B cell (primary cell): ENCODE results near the gene CFAP65. TPM values are rescaled to one million over a fixed set of nuclear protein-coding genes. Genes with fewer than 3 reads are reported as not detected.

Experiments
- ATAC-seq: fragments of 200-7000 bp; cut with Tn5 transposase; one replicate; pipeline ENCODE4 v1.10.0; 2021; ENCODE audit warnings: low read depth, mild to moderate bottlenecking, moderate number of reproducible peaks, moderate library complexity
- CTCF ChIA-PET: fragments of 350-600 bp; sonication (Branson Sonifier 250); formaldehyde crosslinking; loops from one replicate; lab custom pipeline; 2021; ENCODE audit warnings: antibody characterized with exemption, inconsistent platforms; lab: Charles Lee
- POLR2A ChIA-PET: fragments of 350-600 bp; sonication (Branson Sonifier 250); formaldehyde crosslinking; loops from one replicate; lab custom pipeline; 2021; ENCODE audit warnings: antibody characterized with exemption; lab: Charles Lee
- DNase-seq: peaks from one replicate; pipeline ENCODE4 v3.0.0; 2013
- H2AFZ ChIP-seq: 2 replicates; pipeline ENCODE4 v1.6.1; 2012; ENCODE audit warnings: mild to moderate bottlenecking, low read depth, low read length; ENCODE audit not compliant: insufficient read depth, poor library complexity, severe bottlenecking
- H3K27ac ChIP-seq, 2 donors: 1 replicate in 1 of 2; 2 replicates in 1 of 2; pipeline ENCODE4 v1.5.1; 2012 to 2013; ENCODE audit warnings: low read length in 2 of 2, mild to moderate bottlenecking in 2 of 2, moderate library complexity in 1 of 2
- H3K27me3 ChIP-seq, 4 experiments: fragments of 200-600 bp in 1 of 4; sonication (generic) in 1 of 4; replicated peaks in 1 of 4; 1 replicate in 2 of 4; 2 replicates in 2 of 4; pipeline versions ENCODE4 v1.6.1 to v1.7.0; 2013 to 2016; ENCODE audit warnings: low read length in 3 of 4, mild to moderate bottlenecking in 2 of 4, mixed read lengths in 1 of 4, moderate library complexity in 1 of 4; ENCODE audit not compliant: insufficient read depth in 4 of 4, control insufficient read depth in 3 of 4; ENCODE audit errors: control extremely low read depth in 1 of 4
- H3K36me3 ChIP-seq, 2 experiments: replicated peaks in 1 of 2; 1 replicate in 1 of 2; 2 replicates in 1 of 2; pipeline versions ENCODE4 v1.6.1 to v1.7.1; 2013; ENCODE audit warnings: low read length in 1 of 2; ENCODE audit not compliant: insufficient read depth in 2 of 2, control insufficient read depth in 1 of 2; ENCODE audit errors: control extremely low read depth in 1 of 2, extremely low read depth in 1 of 2
- H3K4me1 ChIP-seq, 2 donors: fragments of 200-600 bp in 1 of 2; sonication (generic) in 1 of 2; 1 replicate in 1 of 2; 2 replicates in 1 of 2; pipeline versions ENCODE4 v1.5.1 to v1.6.1; 2013 to 2017; ENCODE audit warnings: low read length in 2 of 2; ENCODE audit not compliant: control insufficient read depth in 2 of 2, insufficient read depth in 2 of 2
- H3K4me2 ChIP-seq: replicated peaks from 2 replicates; pipeline ENCODE3; 2012; ENCODE audit warnings: mild to moderate bottlenecking, low read depth, low read length; ENCODE audit not compliant: poor library complexity, severe bottlenecking
- H3K4me3 ChIP-seq, 5 experiments: fragments of 200-600 bp in 1 of 5; sonication (generic) in 1 of 5; 1 replicate in 3 of 5; 2 replicates in 2 of 5; pipeline versions ENCODE4 v1.5.1 to v1.7.0; 2011 to 2016; ENCODE audit warnings: low read length in 4 of 5, mild to moderate bottlenecking in 4 of 5, low read depth in 2 of 5, control low read depth in 1 of 5, moderate library complexity in 1 of 5; ENCODE audit not compliant: insufficient read depth in 1 of 5; ENCODE audit errors: control extremely low read depth in 1 of 5, extremely low read depth in 1 of 5
- H3K79me2 ChIP-seq: fragments of 200-600 bp; sonication (generic); one replicate; pipeline ENCODE4 v1.6.0; 2016; ENCODE audit warnings: low read length; ENCODE audit not compliant: control insufficient read depth, insufficient read depth
- H3K9ac ChIP-seq: fragments of 200-600 bp; sonication (generic); 2 replicates; pipeline ENCODE4 v1.6.1; 2017; ENCODE audit warnings: mild to moderate bottlenecking, low read length, moderate library complexity
- H3K9me3 ChIP-seq, 3 donors: one replicate each; pipeline versions ENCODE4 v1.6.1 to v1.7.1; 2013; ENCODE audit warnings: low read length in 2 of 3; ENCODE audit not compliant: control insufficient read depth in 2 of 3, insufficient read depth in 1 of 3; ENCODE audit errors: control extremely low read depth in 1 of 3
- H4K20me1 ChIP-seq: 2 replicates; pipeline ENCODE4 v1.6.0; 2012; ENCODE audit warnings: mild to moderate bottlenecking, low read length; ENCODE audit not compliant: insufficient read depth, control insufficient read depth, poor library complexity, severe bottlenecking
- H3K27ac Mint-ChIP-seq: one replicate; pipeline ENCODE4 v1.8.0; 2021; ENCODE audit warnings: mixed read lengths
- H3K27me3 Mint-ChIP-seq: one replicate; pipeline ENCODE4 v1.8.0; 2021; ENCODE audit warnings: mixed read lengths
- H3K4me1 Mint-ChIP-seq: one replicate; pipeline ENCODE4 v1.8.0; 2021; ENCODE audit warnings: mixed read lengths
- H3K4me3 Mint-ChIP-seq: one replicate; pipeline ENCODE4 v1.8.0; 2021; ENCODE audit warnings: mixed read lengths
- H3K9me3 Mint-ChIP-seq: one replicate; pipeline ENCODE4 v1.8.0; 2022; ENCODE audit warnings: mixed read lengths; ENCODE audit not compliant: insufficient read depth
- EZH2 ChIP-seq: IDR thresholded peaks from 2 replicates; pipeline ENCODE4 v1.6.1; 2012; ENCODE audit warnings: borderline replicate concordance, low read depth, mild to moderate bottlenecking, moderate library complexity, low read length; ENCODE audit not compliant: insufficient read depth, poor library complexity, severe bottlenecking
- WGBS: methylation state at CpG from one replicate; pipeline ENCODE4 v1.1.5; 2013; ENCODE audit warnings: missing lambda C conversion rate; ENCODE audit not compliant: insufficient coverage; 5-methylcytosine and 5-hydroxymethylcytosine counted together
- intact Hi-C: fragments of 100-400 bp; cut with micrococcal nuclease; formaldehyde crosslinking; loops from one replicate; pipeline ENCODE4 v1.10.0; 2022
- polyA plus RNA-seq: library from polyadenylated mRNA; depleted of rRNA; stranded (reverse); fragments of >200 nt; gene quantifications from 2 replicates; pipeline ENCODE4 v1.2.3, GENCODE V29; 2012
- total RNA-seq, 2 donors: library from RNA; stranded (reverse); fragments of 120-200 nt in 1 of 2; gene quantifications; 1 replicate in 1 of 2; 2 replicates in 1 of 2; pipeline versions ENCODE4 v1.2.3 to v1.2.4, GENCODE V29; 2013 to 2022
- TF ChIP-seq, protein P1 (sequence below): fragments of 200-600 bp; IDR thresholded peaks from one replicate; pipeline ENCODE4 v1.8.0; 2022; ENCODE audit warnings: antibody characterized with exemption, mild to moderate bottlenecking

CFAP65 gene
- total and polyA plus RNA-seq, 2 donors (not counting 1 experiment from before 2014, with no cell fraction given) = not detected

DNA sequence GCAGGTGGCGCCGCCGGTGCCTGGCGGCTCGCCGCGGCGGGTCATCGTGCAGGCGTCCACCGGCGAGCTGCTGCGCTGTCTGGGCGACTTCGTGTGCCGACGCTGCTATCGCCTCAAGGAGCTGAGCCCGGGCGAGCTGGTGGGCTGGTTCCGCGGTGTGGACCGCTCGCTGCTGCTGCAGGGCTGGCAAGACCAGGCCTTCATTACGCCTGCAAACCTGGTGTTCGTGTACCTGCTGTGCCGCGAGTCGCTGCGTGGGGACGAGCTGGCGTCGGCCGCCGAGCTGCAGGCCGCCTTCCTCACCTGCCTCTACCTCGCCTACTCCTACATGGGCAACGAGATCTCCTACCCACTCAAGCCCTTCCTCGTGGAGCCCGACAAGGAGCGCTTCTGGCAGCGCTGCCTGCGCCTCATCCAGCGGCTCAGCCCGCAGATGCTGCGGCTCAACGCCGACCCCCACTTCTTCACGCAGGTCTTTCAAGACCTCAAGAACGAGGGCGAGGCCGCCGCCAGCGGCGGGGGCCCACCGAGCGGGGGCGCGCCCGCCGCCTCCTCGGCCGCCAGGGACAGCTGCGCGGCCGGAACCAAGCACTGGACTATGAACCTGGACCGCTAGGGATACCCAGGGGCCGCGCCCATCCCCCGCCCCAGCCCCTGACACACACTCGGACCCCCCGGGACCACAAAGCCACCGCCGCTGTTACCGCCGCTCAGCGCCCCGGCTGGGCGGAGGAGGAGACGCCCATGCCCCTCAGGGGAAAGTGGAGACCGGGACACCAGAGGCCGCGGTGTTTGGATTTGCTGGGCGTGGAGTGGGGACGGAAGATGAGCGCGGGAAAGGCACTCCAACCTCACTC, 80.8 kb downstream of the CFAP65 start:
- peak overlapping the region in 1 of 5 experiments; percentile 24 for H3K4me3 ChIP-seq
- WGBS = 8% methylated on average over 85 of the region's 87 CpGs
- no peaks in the 10 kb centered on the region for H4K20me1 ChIP-seq
- peak; percentile 89 for TF ChIP-seq EZH2
- TF ChIP-seq, protein P1, sequence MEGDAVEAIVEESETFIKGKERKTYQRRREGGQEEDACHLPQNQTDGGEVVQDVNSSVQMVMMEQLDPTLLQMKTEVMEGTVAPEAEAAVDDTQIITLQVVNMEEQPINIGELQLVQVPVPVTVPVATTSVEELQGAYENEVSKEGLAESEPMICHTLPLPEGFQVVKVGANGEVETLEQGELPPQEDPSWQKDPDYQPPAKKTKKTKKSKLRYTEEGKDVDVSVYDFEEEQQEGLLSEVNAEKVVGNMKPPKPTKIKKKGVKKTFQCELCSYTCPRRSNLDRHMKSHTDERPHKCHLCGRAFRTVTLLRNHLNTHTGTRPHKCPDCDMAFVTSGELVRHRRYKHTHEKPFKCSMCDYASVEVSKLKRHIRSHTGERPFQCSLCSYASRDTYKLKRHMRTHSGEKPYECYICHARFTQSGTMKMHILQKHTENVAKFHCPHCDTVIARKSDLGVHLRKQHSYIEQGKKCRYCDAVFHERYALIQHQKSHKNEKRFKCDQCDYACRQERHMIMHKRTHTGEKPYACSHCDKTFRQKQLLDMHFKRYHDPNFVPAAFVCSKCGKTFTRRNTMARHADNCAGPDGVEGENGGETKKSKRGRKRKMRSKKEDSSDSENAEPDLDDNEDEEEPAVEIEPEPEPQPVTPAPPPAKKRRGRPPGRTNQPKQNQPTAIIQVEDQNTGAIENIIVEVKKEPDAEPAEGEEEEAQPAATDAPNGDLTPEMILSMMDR = no peak
- H3K27me3 Mint-ChIP-seq = peaks cover 71% of the 10 kb centered on the region
- H3K27me3 ChIP-seq = peaks cover 0 to 71% (median 44%) of the 10 kb centered on the region in 4 experiments
- H3K36me3 ChIP-seq = no peaks in the 10 kb centered on the region
- no peaks in the 10 kb centered on the region for H3K9me3 Mint-ChIP-seq
- peak overlapping the region; percentile 71 for H3K4me3 Mint-ChIP-seq
- DNase-seq (peak; percentile 51), ATAC-seq (no peak)
- H3K79me2 ChIP-seq = no peaks in the 10 kb centered on the region
- peak overlapping the region; percentile 35 for H3K9ac ChIP-seq
- H3K4me1 ChIP-seq = peaks cover 24 to 39% of the 10 kb centered on the region in 2 donors
- peak overlapping the region; percentile 94 for H3K4me2 ChIP-seq
- ChIA-PET CTCF (interaction anchor here (0.6 to 1.8 kb wide), 6 partner anchors 20 to 113 kb away, joined by 3 to 6 read pairs (median 4); no protein-coding TSS in a partner anchor), POLR2A (no interaction called here)
- H2AFZ ChIP-seq = peak overlapping the region; percentile 33
- H3K4me1 Mint-ChIP-seq = peaks cover 21% of the 10 kb centered on the region
- peaks cover 0 to 36% (median 3%) of the 10 kb centered on the region in 3 donors for H3K9me3 ChIP-seq
- H3K27ac ChIP-seq = no peak overlapping the region
- intact Hi-C loops = no loop called here
- no peak overlapping the region for H3K27ac Mint-ChIP-seq
